IPS DF 4.7 (cell line): ENCODE measurements around the gene OLR1.

ENCODE experiments used
- DNase-seq: peaks from one replicate; pipeline ENCODE4 v3.0.0-alpha.2; 2013; ENCODE audit warnings: low spot score; ENCODE audit errors: extremely low read depth

Gene OLR1

GRCh38 chr12:10153271-10154144 is 18.4 kb downstream of the OLR1 start:
- DNase-seq, result no peak

DNA sequence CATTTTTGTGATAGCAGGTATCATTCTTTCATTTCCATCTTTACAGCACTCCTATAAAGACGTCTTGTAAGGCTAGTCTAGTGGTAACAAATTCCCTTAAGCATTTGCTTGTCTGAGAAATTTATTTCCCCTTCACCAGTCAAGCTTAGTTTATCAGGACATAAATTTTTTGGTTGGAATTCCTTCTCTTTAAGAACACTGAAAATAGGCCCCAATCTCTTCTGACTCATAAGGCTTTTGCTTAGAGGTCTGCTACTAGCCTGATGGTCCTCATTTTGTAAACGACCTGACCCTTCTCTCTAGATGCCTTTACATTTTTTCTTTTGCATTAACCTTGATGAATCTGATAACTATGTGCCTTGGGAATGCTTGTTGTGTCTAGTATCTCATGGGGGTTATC is 20.3 kb downstream of the OLR1 start:
- DNase-seq, result no peak

DNA sequence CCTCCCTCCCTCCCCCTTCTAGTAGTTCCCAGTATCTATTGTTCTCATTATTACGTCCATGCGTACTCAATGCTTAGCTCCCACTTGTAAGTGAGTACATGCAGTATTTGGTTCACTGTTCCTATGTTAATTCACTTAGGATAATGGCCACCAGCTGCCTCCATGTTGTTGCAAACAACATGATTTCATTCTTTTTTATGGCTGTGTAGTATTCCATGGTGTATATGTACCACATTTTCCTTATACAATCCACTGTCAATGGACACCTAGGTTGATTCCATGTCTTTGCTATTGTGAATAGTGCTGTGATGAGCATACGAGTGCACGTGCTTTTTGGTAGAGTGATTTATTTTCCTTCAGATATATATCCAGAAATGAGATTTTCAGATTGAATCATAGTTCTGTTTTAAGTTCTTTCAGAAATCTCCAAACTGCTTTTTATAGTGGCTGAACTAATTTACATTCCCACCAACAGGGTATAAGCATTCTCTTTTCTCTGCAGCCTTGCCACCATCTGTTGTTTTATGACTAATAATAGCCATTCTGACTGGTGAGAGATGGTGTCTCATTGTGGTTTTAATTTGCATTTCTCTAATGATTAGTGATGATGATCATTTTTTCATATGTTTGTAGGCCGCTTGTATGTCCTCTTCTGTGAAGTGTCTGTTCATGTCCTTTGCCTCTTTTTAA is 24.1 kb downstream of the OLR1 start:
- DNase-seq, result no peak

DNA sequence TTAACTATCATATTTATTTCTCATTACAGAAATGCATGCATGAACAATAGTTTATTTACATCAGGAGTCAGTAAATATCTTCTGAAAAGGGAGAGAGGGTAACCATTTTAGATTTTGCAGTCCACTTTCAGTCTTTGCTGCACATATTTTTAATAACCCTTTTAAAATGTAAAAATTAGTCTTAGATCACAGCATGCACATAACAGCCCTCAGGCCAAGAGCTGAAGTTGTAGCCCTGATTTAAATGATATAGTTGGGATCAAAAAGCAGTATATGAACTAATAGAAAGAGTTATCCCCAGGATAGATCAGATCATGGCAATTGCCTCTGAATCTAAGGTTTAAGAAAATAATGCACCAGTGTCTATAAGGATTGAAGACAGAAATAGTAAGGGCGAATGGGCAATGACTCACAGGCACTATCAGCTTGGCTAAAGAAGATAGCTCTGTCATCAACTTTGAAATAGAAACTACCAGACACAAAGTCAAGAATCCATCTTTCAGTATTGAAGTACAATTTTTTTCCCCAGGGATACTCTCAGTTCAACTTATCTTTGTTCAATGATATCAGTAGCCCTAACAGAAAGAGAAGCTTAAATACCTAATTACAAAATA is 28.8 kb downstream of the OLR1 start:
- DNase-seq, result no peak

DNA sequence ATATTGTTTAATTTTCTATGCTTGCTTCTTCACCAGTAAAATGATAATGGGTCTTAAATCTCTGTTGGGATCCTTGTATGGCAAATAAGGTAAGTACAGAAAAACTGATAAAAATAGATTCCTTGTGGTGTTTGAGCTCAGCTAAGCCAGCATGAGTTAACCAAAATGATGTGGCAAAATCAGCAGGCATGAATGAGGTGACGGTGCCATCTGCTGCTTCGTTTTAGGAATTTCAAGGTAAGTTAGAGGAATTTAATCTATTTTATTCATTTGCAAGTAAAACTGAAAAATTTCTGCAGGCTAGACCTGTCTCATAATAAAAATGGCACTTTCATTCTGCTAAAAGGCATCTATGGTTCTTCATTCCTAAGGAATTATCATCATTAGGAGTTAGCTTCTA is 31.9 kb downstream of the OLR1 start:
- DNase-seq, result no peak

- no peak for DNase-seq
These were observed 35.2 kb downstream of the OLR1 start for GRCh38 chr12:10136637-10137205.

- DNase-seq, result no peak
These were observed 36.8 kb downstream of the OLR1 start for GRCh38 chr12:10135126-10135525.

- no peak for DNase-seq
These were observed 39.0 kb downstream of the OLR1 start for GRCh38 chr12:10132850-10133370.

GRCh38 chr12:10131111-10131690 is 40.7 kb downstream of the OLR1 start:
- DNase-seq, result no peak

- no peak for DNase-seq
These were observed 41.9 kb downstream of the OLR1 start, which contains the start of gene CLEC7A for GRCh38 chr12:10130042-10130441. TSS of gene CLEC7A (minus strand) at chr12:10130199. CDS start at chr12:10130082, 117 bp downstream.

- no peak for DNase-seq
These were observed 43.2 kb downstream of the OLR1 start for GRCh38 chr12:10128687-10129086.

- no peak for DNase-seq
These were observed 45.5 kb downstream of the OLR1 start for GRCh38 chr12:10126413-10126812.

DNA sequence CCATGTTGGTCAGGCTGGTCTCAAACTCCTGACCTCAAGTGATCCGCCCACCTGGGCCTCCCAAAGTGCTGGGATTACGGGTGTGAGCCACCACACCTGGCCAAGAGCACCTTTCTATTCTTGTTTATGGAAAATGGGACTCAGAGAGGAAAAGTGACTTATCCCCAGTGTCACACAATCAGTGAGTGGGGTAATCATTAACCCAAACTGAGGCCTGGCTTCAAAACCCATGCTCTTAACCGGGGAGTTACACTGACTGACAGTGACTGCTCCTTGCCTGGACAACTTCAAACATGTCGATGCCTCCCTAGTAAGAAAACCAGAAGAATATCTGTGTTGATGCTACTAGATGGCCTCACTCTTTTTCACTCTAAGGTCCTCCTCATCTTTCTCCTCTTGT is 49.2 kb downstream of the OLR1 start:
- DNase-seq, result no peak

DNA sequence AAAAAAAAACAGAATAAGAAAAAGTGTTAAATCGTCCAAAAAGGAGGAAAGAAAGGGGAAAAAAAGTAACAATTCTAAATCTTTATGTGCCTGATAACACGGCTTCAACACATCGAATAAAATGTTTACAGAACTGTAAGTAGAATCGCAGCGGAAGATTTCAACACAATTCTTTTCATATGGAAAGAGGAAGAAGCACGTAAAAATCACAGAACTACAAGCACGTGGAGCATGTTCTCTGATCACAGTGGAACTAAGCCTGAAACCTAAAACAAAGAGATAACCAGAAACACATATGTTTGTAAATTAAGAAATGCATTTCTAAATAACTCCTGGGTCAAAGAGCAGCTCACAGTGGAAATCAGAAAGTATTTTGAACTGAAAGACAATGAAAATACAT is 50.7 kb downstream of the OLR1 start:
- DNase-seq, result no peak

DNA sequence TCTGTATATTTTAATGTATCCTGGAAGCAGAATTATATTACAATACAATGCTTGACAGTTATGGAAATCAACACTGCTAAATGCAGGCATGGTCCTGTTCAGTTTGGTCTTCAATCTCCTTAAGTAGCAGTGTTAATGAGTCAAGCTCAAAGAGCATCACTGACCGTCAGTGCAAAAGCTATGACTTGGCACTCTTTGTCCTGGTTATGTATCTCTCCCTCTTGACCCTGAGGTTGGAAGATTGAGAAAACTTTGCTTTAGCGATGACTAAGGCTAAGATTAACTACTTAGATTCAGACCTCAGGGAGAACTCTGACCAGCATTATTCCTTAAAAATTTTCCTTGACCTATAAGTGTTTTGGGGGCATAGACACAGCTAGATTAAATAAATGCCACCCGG is 52.9 kb downstream of the OLR1 start:
- DNase-seq, result no peak

DNA sequence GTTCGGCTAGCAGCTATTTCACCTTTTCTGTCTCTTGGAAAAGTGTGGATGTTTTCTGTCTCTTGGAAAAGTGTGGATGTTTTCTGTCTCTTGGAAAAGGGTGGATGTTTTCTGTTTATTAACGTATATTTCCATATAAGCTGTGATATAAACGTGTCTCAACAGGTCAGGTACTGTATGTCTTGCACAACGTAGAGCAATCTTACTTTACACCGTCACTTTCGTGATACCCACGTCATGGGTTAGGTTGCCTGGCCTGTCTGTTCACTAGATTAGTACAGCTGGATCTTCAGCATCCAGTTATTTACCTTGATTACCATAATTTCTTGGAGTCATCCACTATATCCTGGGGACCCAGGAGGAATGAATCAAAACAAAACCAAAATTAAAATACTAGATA is 56.0 kb downstream of the OLR1 start:
- DNase-seq, result no peak

DNA sequence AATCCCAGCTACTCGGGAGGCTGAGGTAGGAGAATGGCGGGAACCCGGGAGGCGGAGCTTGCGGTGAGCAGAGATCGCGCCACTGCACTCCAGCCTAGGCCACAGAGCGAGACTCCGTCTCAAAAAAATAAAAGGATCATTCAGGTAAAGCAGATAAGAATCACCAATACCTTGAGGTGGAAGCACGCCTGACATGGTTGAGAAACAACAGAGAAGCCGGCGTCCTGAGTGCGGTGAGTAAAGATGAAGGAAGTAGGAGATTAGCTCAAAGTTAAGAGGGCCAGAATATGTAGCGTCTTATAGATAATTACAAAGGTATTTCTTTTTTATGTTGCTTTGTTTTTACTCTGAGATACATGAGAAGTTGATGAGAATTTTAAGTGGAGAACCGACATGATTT is 56.6 kb downstream of the OLR1 start:
- DNase-seq, result no peak

DNA sequence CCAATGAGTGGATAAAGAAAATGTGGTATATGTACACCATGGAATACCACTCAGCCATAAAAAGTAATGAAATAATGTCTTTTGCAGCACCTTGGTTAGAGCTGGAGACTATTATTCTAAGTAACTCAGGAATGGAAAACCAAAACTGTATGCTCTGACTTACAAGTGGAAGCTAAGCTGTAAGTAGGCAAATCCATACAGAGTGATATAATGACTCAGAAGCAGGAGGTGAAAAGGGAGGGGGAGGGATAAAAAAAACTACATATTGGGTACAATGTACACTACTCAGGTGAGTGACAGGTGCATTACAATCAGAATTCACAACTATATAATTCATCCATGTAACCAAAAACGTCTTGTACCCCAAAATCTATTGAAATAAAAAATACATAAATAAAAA is 58.0 kb downstream of the OLR1 start:
- no peak for DNase-seq

DNA sequence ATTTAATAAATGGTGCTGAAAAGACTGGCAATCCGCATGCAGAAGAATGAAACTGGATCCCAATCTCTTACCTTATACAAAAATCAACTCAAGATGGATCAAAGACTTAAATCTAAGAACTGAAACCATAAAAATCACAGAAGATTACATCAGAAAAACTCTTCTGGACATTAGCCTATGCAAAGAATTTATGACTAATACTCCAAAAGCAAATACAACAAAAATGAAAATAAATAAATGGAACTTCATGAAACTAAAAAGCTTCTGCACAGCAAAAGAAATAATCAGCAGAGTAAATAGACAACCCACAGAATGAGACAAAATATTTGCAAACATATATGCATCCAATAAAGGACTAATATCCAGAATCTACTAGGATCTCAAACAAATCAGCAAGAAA is 58.9 kb downstream of the OLR1 start:
- no peak for DNase-seq

GRCh38 chr12:10111451-10111850 is 60.5 kb downstream of the OLR1 start:
- no peak for DNase-seq

- DNase-seq, result no peak
These were observed 61.6 kb downstream of the OLR1 start for GRCh38 chr12:10110256-10110844.
